Measurements from ENCODE around the gene DOLPP1.

DNA sequence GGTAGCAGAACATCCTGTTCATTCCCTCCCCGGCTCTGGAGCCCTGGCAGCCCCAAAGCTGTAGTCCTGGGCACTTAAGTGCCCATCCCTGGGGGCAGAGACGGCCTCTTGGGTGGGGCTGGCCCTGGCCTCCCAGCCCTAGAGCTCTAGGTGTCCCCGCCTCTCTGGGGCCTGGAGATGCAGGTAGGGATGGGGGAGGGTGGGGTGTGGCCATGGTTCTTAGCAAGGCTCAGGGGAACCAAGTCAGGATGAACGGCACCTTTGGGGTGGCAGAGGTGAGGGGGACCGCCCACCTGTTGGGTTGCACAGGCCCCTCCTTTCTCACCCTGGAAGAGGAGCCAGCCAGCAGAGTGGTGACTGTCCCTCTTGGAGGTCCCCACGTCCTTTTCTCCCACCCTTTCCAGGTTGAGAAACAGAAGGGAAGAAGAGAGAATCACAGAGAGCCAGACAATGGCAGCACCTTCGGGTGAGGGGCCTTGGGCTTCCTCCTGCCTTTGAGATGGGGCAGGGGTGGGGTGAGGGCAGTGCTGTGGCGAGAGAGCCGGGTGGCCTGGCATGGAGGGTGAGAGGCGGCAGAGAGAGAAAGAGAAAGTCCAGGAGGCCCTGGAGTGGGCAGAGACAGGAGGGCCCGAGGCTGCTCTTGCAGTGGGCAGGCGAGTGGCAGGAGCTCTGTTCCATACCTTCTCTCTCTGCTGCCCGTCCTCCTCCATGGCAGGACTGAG lies 27.3 kb downstream of the DOLPP1 start:
- TF ChIP-seq POLR2A (IDR thresholded peaks at IDR 0.05; ENCODE audit: low read depth, low read length) (no peak), TAF1 (IDR thresholded peaks at IDR 0.05; ENCODE audit: low read depth, low read length) (no peak), POLR2AphosphoS5 (IDR thresholded peaks at IDR 0.05; ENCODE audit: low read depth, low read length) (no peak), SPI1 (IDR thresholded peaks at IDR 0.05; ENCODE audit: low read depth, low read length) (no peak), PAX5 (IDR thresholded peaks at IDR 0.05; ENCODE audit: insufficient read depth, low read length, severe bottlenecking) (no peak), POU2F2 (IDR thresholded peaks at IDR 0.05; ENCODE audit: low read depth, low read length) (no peak)
